Large intestine (tissue), 3 donors: ENCODE measurements around the gene CUL3. TPM values are rescaled to one million over a fixed set of nuclear protein-coding genes. Genes with fewer than 3 reads are reported as not detected.
"Not testable (repeated sequence)": the region's sequence is repeated elsewhere in the genome, so short reads cannot be mapped to it uniquely, and the experiment has no call there.

Experiments
- DNase-seq, 2 donors: peaks; one replicate each; pipeline versions ENCODE4 v3.0.0 to v3.0.0-alpha.2; 2013
- H3K27ac ChIP-seq: one replicate; pipeline ENCODE4 v1.5.1; 2013; ENCODE audit warnings: low read length
- H3K27me3 ChIP-seq: 2 replicates; pipeline ENCODE4 v1.6.1; 2013; ENCODE audit warnings: low read length; ENCODE audit not compliant: control insufficient read depth, insufficient read depth
- H3K36me3 ChIP-seq: 2 replicates; pipeline ENCODE4 v1.6.1; 2013; ENCODE audit warnings: low read length; ENCODE audit not compliant: control insufficient read depth, insufficient read depth
- H3K4me1 ChIP-seq: one replicate; pipeline ENCODE4 v1.6.1; 2013; ENCODE audit warnings: low read length; ENCODE audit not compliant: control insufficient read depth, insufficient read depth
- H3K4me3 ChIP-seq: one replicate; pipeline ENCODE4 v1.5.1; 2013; ENCODE audit warnings: low read length
- H3K9me3 ChIP-seq: one replicate; pipeline ENCODE4 v1.6.1; 2013; ENCODE audit warnings: mild to moderate bottlenecking, low read depth, low read length, moderate library complexity; ENCODE audit not compliant: control insufficient read depth
- WGBS: methylation state at CpG from one replicate; pipeline ENCODE4 v1.1.5; 2013; ENCODE audit warnings: low lambda C conversion rate; ENCODE audit not compliant: insufficient coverage; 5-methylcytosine and 5-hydroxymethylcytosine counted together
- polyA plus RNA-seq: library from polyadenylated mRNA; unstranded; fragments of 120-200 nt; gene quantifications from one replicate; pipeline ENCODE4 v1.2.1, GENCODE V29; 2013

The CUL3 gene
- polyA plus RNA-seq, 1 donor = 63.3 TPM

GRCh38 chr2:224522483-224522882 lies 62.7 kb downstream of the CUL3 start:
- not testable (repeated sequence) for H3K36me3 ChIP-seq, H3K27me3 ChIP-seq, H3K9me3 ChIP-seq, DNase-seq, H3K4me3 ChIP-seq, H3K4me1 ChIP-seq, H3K27ac ChIP-seq
- WGBS = no CpG with 5 or more reads among the region's 10 CpGs

- no peaks in the 10 kb centered on the region for H3K9me3 ChIP-seq
- no peak for DNase-seq
- H3K27me3 ChIP-seq = no peaks in the 10 kb centered on the region
- no CpG with 5 or more reads among the region's 1 CpG for WGBS
- H3K27ac ChIP-seq = no peak overlapping the region
- H3K4me3 ChIP-seq = no peak overlapping the region
- no peaks in the 10 kb centered on the region for H3K36me3 ChIP-seq
- H3K4me1 ChIP-seq = no peaks in the 10 kb centered on the region
These were observed 65.1 kb downstream of the CUL3 start for GRCh38 chr2:224520064-224520463.

- H3K4me3 ChIP-seq = no peak overlapping the region
- no peak overlapping the region for H3K27ac ChIP-seq
- H3K36me3 ChIP-seq = no peaks in the 10 kb centered on the region
- WGBS = 100% methylated on average over 1 of the region's 4 CpGs
- no peaks in the 10 kb centered on the region for H3K27me3 ChIP-seq
- no peak for DNase-seq
- H3K9me3 ChIP-seq = no peaks in the 10 kb centered on the region
- no peaks in the 10 kb centered on the region for H3K4me1 ChIP-seq
These were observed 66.2 kb downstream of the CUL3 start for GRCh38 chr2:224518806-224519580.

GRCh38 chr2:224517963-224518362 lies 67.2 kb downstream of the CUL3 start:
- DNase-seq = no peak
- H3K4me1 ChIP-seq = no peaks in the 10 kb centered on the region
- H3K36me3 ChIP-seq = peaks cover 2% of the 10 kb centered on the region
- H3K9me3 ChIP-seq = no peaks in the 10 kb centered on the region
- 93% methylated on average over 2 of the region's 2 CpGs for WGBS
- no peak overlapping the region for H3K27ac ChIP-seq
- H3K27me3 ChIP-seq = no peaks in the 10 kb centered on the region
- no peak overlapping the region for H3K4me3 ChIP-seq

- not testable (repeated sequence) for DNase-seq, H3K27me3 ChIP-seq, H3K36me3 ChIP-seq, H3K4me3 ChIP-seq, H3K9me3 ChIP-seq, H3K4me1 ChIP-seq, H3K27ac ChIP-seq
- no CpG with 5 or more reads among the region's 10 CpGs for WGBS
These were observed 68.8 kb downstream of the CUL3 start for GRCh38 chr2:224516393-224516792.

GRCh38 chr2:224513991-224514390 lies 71.2 kb downstream of the CUL3 start:
- Histone ChIP-seq H3K27ac (no peak overlapping the region), H3K4me3 (no peak overlapping the region), H3K4me1 (no peaks in the 10 kb centered on the region), H3K27me3 (no peaks in the 10 kb centered on the region), H3K9me3 (no peaks in the 10 kb centered on the region), H3K36me3 (peaks cover 7% of the 10 kb centered on the region)
- no peak for DNase-seq
- 100% methylated on average over 1 of the region's 3 CpGs for whole genome bisulfite sequencing

- no peak overlapping the region for H3K27ac ChIP-seq
- no peaks in the 10 kb centered on the region for H3K4me1 ChIP-seq
- H3K4me3 ChIP-seq = no peak overlapping the region
- 100% methylated on average over 1 of the region's 1 CpG for WGBS
- H3K27me3 ChIP-seq = no peaks in the 10 kb centered on the region
- peaks cover 31% of the 10 kb centered on the region for H3K36me3 ChIP-seq
- H3K9me3 ChIP-seq = no peaks in the 10 kb centered on the region
- DNase-seq = no peak
These were observed 77.4 kb downstream of the CUL3 start for GRCh38 chr2:224507789-224508188.

GRCh38 chr2:224506494-224506893 lies 78.7 kb downstream of the CUL3 start:
- H3K4me3 ChIP-seq = no peak overlapping the region
- DNase-seq = no peak
- WGBS = no CpG with 5 or more reads among the region's 1 CpG
- H3K27ac ChIP-seq = no peak overlapping the region
- H3K27me3 ChIP-seq = no peaks in the 10 kb centered on the region
- peaks cover 33% of the 10 kb centered on the region for H3K36me3 ChIP-seq
- H3K9me3 ChIP-seq = no peaks in the 10 kb centered on the region
- H3K4me1 ChIP-seq = no peaks in the 10 kb centered on the region

GRCh38 chr2:224498991-224499390 lies 86.2 kb downstream of the CUL3 start:
- DNase-seq = no peak
- Histone ChIP-seq H3K9me3 (no peaks in the 10 kb centered on the region), H3K27ac (no peak overlapping the region), H3K27me3 (no peaks in the 10 kb centered on the region), H3K4me3 (no peak overlapping the region), H3K4me1 (no peaks in the 10 kb centered on the region), H3K36me3 (peaks cover 42% of the 10 kb centered on the region)
- no CpG with 5 or more reads among the region's 3 CpGs for WGBS

- Histone ChIP-seq H3K27ac (no peak overlapping the region), H3K9me3 (peaks cover 4% of the 10 kb centered on the region), H3K36me3 (peaks cover 27% of the 10 kb centered on the region), H3K4me3 (no peak overlapping the region), H3K4me1 (peaks cover 4% of the 10 kb centered on the region), H3K27me3 (no peaks in the 10 kb centered on the region)
- DNase-seq = peak in 1 of 2 donors; percentile 2
- no CpG with 5 or more reads among the region's 2 CpGs for WGBS
These were observed 92.6 kb downstream of the CUL3 start for GRCh38 chr2:224492531-224492930.

- H3K4me3 ChIP-seq, H3K27ac ChIP-seq, H3K9me3 ChIP-seq, H3K4me1 ChIP-seq, DNase-seq, H3K27me3 ChIP-seq: not testable (repeated sequence)
- peaks cover 16% of the 10 kb centered on the region for H3K36me3 ChIP-seq
- no CpG with 5 or more reads among the region's 4 CpGs for WGBS
These were observed 97.2 kb downstream of the CUL3 start for GRCh38 chr2:224487940-224488339.
